DND-41 (cell line): ENCODE data around the gene MYH6.

ENCODE experiments used
- CTCF ChIP-seq: IDR thresholded peaks from 2 replicates; pipeline ENCODE4 v1.5.1; 2012; ENCODE audit warnings: borderline replicate concordance, low read length, moderate library complexity, mild to moderate bottlenecking; ENCODE audit not compliant: poor library complexity, severe bottlenecking; ENCODE audit errors: extremely low read depth
- EZH2 ChIP-seq: IDR thresholded peaks from 3 replicates; pipeline ENCODE4 v1.6.1; 2012; ENCODE audit warnings: borderline replicate concordance, low read depth, mild to moderate bottlenecking, moderate library complexity, low read length, inconsistent platforms; ENCODE audit not compliant: severe bottlenecking

DNA sequence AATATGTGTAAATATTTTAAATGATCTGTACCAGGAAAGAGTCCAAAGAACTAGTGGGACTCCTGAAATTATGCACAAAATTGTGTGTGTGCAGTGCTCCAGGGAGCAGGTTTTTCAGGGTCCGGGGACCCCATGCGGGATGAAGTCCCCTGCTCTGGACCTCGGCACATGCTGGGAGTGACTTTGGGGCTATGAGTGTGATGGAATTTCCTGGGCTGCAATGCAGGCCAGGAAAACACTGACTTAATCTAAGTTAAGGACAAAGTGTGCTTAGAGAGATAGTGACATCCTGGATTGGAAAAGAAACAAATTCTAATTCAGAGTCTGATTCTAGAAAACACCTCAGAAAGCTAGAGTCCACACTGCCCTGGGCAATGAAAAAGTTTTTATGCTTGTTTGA, 6.2 kb upstream of the MYH6 start:
- no peak for TF ChIP-seq CTCF
- no peak for TF ChIP-seq EZH2
